ENCODE data around the gene PHF23. TPM values are rescaled to one million over a fixed set of nuclear protein-coding genes. Genes with fewer than 3 reads are reported as not detected.
A peak's percentile ranks its signal among the peaks of the same experiment; 100 is the strongest.

PHF23 gene
- total RNA-seq, 2 donors from 2014 or later, result 43.5 to 52.3 TPM

DNA sequence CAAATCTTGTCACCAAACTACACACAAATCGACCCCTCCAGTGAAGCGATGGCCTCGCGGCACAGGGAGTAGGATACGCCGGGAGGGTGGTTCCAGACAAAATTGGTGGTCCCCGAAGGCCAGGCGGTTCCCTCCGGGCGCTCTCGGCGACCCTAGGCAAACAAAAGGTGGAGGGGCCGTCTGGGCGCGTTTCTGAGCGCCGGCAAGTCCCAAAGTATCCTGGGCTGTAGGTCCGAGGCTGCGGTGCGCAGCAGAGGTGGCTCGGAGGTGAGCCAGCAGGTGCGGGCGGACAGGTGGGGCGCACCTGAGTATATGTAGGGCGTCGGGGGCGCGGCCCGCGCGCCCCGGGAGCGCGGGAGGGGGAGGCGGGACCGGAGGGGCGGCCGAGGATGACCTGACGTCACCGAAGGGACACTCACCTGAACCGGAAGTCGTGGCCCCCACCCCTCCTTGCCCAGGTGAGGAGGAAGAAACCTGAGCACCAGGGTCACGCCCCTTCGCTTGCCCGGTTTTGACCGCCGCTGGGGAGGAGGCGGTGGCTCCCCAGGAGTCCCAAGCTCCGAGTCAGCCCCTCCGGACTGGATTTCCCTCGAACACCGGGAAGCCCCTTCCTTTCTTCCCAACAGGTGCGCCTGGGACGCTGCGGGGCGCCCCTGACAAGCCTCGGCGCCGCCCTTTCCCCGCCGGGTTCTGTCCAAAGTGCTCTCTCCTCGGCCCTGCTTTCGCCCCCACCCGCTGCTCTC is 23.1 kb upstream of the PHF23 start, which contains the start of gene CLDN7:
Gene CLDN7 (minus strand): TSS at position 287 of the 743 bp plus-strand sequence. CDS start 435 bp downstream, outside the sequence.
- Mint-ChIP-seq H3K27me3 (peaks cover 17% of the 10 kb centered on the region), H3K36me3 (ENCODE audit: low read depth) (peaks cover 29% of the 10 kb centered on the region), H3K4me1 (peaks cover 10% of the 10 kb centered on the region), H3K27ac (no peak within 1 kb of the TSS), H3K9me3 (no peaks in the 10 kb centered on the region), H3K4me3 (peak within 1 kb of the TSS; percentile 77)
- no peak for ATAC-seq (replicated peaks)

DNA sequence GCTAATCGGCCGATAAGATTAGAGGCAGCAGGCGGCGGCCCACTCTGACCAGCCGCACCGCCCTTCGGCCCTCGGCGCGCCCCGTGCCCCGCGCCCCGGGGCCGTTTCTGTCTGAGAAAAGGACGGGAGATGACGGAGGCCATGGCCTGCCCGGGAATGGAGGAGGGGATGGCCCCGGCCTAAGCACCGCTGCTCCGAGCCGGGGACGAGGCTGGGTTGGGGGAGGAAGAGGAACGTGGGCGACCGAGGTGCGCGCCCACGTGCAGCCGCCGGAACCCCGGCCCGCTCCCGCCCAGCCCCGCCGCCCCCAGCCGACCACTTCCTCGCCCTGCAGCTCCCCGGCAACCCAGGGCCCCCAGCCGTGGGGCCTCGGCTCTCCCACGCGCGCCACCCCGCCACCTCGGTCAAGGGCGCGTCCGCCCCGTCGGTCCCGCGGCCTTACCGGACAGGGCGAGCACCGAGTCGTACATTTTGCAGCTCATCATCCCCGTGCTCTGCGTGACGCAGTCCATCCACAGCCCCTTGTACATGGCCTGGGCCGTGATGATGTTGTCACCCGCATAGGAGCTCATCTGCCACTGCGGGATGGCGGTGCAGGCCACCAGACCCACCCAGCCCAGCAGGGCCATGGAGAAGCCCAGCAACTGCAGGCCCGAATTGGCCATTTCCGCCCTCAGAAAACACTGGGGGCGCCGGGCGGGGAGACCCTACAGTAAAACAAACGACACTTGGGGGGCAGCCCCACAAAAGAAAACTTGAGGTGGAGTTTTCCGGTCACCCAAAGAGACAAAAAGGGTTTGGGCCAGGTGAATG is 22.3 kb upstream of the PHF23 start:
- ATAC-seq (replicated peaks), result peak; percentile 49
- no peak overlapping the region for H3K27ac Mint-ChIP-seq
- peaks cover 37% of the 10 kb centered on the region for H3K36me3 Mint-ChIP-seq (ENCODE audit: low read depth)
- peaks cover 14% of the 10 kb centered on the region for H3K27me3 Mint-ChIP-seq
- no peaks in the 10 kb centered on the region for H3K9me3 Mint-ChIP-seq
- H3K4me3 Mint-ChIP-seq, result peak overlapping the region; percentile 77
- H3K4me1 Mint-ChIP-seq, result peaks cover 10% of the 10 kb centered on the region

DNA sequence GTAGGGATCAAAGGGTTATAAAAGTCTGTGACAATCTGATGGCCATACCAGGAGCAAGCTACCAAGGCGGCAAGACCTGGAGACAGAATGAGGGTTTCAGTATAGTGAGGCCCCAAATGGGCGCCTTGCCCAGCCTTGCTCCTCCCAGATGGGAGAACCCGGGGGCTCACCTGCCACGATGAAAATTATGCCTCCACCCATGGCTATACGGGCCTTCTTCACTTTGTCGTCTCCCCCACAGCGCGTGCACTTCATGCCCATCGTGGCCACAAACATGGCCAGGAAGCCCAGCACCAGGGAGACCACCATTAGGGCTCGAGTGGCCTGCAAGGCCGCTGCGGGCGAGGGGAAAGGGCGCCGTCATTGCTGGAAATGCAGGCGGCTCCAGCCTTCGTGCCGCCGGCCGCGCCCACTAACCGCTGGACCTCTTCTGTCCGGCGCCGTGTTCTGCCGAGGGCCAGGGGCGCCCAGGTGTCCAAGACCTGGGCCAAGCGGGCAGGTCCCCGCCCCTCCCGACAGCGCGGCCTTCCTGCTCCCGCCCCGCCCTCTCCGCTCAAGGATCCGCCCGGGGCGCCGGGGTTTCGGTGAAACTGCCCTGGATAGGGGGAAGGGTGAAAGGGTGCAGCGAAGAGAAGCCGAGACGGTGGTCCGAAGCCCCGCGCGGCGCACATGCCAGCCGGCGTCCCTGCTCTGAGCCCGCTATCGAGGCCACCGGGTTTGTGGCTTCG is 21.6 kb upstream of the PHF23 start:
- peak; percentile 75 for ATAC-seq (replicated peaks)
- Mint-ChIP-seq H3K4me1 (peaks cover 10% of the 10 kb centered on the region), H3K27ac (no peak overlapping the region), H3K27me3 (peaks cover 13% of the 10 kb centered on the region), H3K9me3 (no peaks in the 10 kb centered on the region), H3K36me3 (ENCODE audit: low read depth) (peaks cover 45% of the 10 kb centered on the region), H3K4me3 (peak overlapping the region; percentile 77)

DNA sequence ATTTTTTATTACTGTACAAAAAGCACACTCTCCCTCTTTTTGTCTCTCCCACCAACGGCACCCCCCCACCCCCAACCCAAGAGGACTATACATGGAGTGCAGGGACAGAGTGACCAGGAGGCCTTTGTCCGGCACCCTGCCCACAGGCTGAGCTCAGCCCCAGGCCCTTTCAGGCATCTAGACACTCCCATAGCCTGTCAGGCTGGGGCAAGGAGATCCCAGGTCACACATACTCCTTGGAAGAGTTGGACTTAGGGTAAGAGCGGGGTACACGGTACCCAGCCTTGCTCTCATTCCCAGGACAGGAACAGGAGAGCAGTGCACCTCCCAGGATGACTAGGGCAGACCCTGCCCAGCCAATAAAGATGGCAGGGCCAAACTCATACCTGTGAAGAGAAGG is 20.9 kb upstream of the PHF23 start:
- H3K27ac Mint-ChIP-seq, result no peak overlapping the region
- peak overlapping the region; percentile 77 for H3K4me3 Mint-ChIP-seq
- no peaks in the 10 kb centered on the region for H3K9me3 Mint-ChIP-seq
- peaks cover 10% of the 10 kb centered on the region for H3K4me1 Mint-ChIP-seq
- ATAC-seq (replicated peaks), result no peak
- peaks cover 51% of the 10 kb centered on the region for H3K36me3 Mint-ChIP-seq (ENCODE audit: low read depth)
- peaks cover 13% of the 10 kb centered on the region for H3K27me3 Mint-ChIP-seq

DNA sequence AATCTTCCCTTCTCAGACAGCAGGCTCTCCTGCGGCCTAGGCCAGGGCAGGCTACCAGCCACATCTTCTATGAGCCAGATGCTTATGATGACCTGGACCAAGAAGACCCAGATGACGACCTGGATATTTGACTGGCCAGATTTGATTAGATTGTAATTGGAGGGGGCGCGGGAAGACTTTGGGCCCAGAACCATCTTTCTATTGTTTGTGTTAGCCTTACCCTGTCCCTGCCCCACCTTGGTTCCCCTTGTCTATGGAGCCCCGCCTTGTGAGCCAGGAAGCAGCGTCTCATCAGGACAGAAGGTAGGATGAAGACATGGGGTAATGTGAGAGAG is 20.3 kb upstream of the PHF23 start:
- Mint-ChIP-seq H3K4me1 (peaks cover 10% of the 10 kb centered on the region), H3K27me3 (peaks cover 13% of the 10 kb centered on the region), H3K36me3 (ENCODE audit: low read depth) (peaks cover 58% of the 10 kb centered on the region), H3K27ac (no peak overlapping the region), H3K4me3 (no peak overlapping the region), H3K9me3 (no peaks in the 10 kb centered on the region)
- ATAC-seq (replicated peaks), result no peak

DNA sequence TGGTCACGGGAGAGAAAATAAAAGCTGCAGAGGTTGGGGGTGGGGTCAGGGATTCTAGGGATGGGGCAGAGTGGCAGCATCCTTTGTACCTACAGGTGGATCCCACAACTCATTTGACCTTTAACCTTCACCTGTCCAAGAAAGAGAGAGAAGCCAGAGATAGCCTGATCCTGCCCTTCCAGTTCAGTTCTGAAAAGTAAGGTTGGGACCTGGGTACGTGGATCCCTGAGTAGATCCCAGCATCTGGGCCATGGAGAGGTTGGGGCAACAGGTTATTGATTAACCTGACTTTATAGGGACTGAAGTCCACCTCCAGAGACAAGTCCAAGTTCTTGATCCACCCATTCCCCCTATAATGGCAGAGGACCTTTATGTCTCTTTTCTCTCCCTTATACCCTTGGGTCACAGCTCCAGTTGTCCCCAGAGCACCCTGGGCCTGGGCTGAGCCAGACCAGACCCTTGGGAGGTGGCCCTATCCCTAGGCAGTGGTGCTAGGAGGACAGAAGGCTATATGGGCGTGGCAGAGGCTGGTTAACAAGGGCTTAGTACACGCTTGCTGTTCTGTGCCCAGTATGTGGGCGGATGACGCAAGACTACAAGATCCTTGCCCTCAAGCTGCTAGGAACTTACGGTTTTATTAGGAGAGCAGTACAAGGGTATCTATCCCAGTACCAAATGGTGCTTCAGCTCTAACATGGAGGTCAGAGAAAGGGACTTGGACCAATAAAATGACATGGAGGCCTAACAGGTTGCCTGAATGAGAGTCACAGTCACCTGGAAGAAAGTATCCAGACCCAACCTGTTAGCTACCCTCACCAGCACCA is 19.7 kb upstream of the PHF23 start:
- H3K36me3 Mint-ChIP-seq (ENCODE audit: low read depth), result peaks cover 63% of the 10 kb centered on the region
- no peak for ATAC-seq (replicated peaks)
- H3K4me1 Mint-ChIP-seq, result peaks cover 10% of the 10 kb centered on the region
- no peaks in the 10 kb centered on the region for H3K9me3 Mint-ChIP-seq
- H3K27me3 Mint-ChIP-seq, result peaks cover 11% of the 10 kb centered on the region
- no peak overlapping the region for H3K4me3 Mint-ChIP-seq
- no peak overlapping the region for H3K27ac Mint-ChIP-seq

DNA sequence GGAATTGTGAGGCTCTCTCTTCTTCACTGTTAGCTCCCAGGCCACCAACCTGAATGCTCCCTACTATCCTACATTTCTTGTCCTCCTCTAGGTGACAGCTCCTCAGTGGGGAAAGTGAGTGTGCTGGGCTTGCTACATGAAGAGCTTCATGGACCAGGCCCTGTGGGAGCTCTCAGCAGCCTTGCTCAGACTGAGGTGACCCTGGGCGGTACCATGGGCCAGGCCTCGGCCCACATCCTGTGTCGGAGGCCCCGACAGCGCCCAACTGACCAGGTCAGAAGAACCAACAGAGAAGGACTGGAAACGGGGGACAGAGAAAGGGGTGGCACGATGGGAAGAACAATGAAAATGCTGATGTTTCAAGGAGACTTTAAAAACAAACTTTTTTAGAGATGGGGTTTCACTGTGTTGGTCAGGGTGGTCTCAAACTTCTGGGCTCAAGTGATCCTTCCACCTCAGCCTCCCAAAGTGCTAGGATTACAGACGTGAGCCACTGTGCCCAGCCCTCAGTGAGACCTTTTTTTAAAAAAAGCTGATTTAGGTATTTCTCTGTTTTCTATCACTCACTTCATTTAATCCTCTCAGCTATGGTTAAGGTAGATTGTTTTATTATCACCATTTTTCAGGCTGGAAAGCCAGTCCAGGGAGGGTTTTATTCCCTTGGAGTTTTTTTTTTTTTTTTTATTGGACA is 17.7 kb upstream of the PHF23 start:
- H3K4me3 Mint-ChIP-seq, result no peak overlapping the region
- peaks cover 84% of the 10 kb centered on the region for H3K36me3 Mint-ChIP-seq (ENCODE audit: low read depth)
- H3K9me3 Mint-ChIP-seq, result no peaks in the 10 kb centered on the region
- peak overlapping the region; percentile 46 for H3K27ac Mint-ChIP-seq
- H3K27me3 Mint-ChIP-seq, result no peaks in the 10 kb centered on the region
- peaks cover 11% of the 10 kb centered on the region for H3K4me1 Mint-ChIP-seq
- ATAC-seq (replicated peaks), result no peak

DNA sequence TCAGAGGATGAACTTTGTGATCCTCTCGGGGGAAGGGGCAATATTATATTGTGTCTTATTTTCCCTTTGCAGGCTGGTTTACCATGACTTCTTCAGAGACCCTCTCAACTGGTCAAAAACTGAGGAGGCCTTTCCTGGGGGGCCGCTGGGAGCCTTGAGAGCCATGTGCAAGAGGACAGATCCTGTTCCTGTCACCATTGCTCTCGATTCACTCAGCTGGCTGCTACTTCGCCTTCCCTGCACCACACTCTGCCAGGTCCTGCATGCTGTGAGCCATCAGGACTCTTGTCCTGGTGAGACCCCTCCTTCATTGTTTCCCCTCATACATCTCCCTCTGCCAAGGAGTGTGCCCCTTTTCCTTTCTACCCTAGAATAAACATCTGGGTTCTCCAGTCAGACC is 15.3 kb upstream of the PHF23 start:
- H3K9me3 Mint-ChIP-seq, result no peaks in the 10 kb centered on the region
- peak overlapping the region; percentile 33 for H3K27ac Mint-ChIP-seq
- peak overlapping the region; percentile 7 for H3K4me3 Mint-ChIP-seq
- H3K27me3 Mint-ChIP-seq, result no peaks in the 10 kb centered on the region
- H3K4me1 Mint-ChIP-seq, result peaks cover 11% of the 10 kb centered on the region
- ATAC-seq (replicated peaks), result no peak
- H3K36me3 Mint-ChIP-seq (ENCODE audit: low read depth), result peaks cover 94% of the 10 kb centered on the region

DNA sequence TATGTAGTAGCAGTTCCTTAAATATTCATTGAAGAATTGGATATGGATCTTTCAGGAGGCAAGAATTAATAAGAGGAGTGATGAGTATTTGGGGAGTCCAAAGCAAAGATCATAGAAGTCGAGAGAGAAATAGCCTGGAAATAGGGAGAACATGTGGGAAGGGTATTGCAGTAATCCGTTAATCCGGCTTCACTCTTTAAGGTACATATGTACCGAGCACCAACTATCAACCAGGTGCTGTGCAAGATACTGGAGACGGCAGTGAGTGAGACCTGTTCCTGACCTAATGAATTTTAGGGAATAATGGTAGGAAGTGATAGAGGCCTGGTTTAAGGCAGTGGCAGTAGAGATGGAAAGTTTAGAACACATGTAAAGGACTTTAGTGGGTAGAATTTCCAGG is 13.8 kb upstream of the PHF23 start:
- Mint-ChIP-seq H3K36me3 (ENCODE audit: low read depth) (peaks cover 92% of the 10 kb centered on the region), H3K27ac (peak overlapping the region; percentile 100), H3K4me1 (peaks cover 16% of the 10 kb centered on the region), H3K9me3 (no peaks in the 10 kb centered on the region), H3K4me3 (peak overlapping the region; percentile 93), H3K27me3 (no peaks in the 10 kb centered on the region)
- ATAC-seq (replicated peaks), result no peak

DNA sequence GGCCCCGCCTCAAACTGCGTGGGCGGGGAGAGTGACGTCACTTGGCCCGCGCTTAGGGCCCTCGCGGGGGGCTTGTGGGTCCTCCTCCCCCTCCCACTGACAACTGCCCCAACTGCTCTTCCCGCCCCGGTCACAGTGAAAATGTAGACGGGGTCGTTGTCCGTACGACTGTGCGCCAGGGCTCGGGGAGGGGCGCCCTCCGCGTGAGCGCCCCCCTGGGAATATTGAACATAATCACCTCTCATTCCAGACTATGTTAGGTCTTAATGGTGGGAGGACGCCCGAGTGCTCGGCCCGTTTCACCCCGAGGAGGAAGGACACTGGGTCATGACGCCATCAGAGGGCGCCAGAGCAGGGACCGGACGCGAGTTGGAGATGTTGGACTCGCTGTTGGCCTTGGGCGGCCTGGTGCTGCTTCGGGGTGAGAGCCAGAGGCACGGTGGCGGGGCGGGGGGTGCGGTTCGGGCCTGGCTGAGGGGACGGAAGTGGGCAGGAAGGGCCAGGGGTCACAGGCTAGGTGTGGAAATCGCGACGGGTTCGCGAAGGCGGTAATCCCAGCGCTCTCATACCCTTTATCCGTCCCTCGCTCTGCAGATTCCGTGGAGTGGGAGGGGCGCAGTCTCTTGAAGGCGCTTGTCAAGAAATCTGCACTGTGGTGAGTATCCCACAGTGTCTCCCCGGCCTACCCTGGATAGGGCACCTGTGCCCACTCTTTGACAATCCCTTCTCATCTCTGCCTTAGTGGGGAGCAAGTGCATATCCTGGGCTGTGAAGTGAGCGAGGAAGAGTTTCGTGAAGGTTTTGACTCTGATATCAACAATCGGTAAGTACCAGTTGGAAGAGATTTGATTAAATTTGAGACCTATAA is 13.2 kb upstream of the PHF23 start, which contains the start of gene ELP5:
Gene ELP5 (plus strand): TSS at position 40 of the 868 bp plus-strand sequence. CDS start 336 bp downstream, at position 376.
- peaks cover 86% of the 10 kb centered on the region for H3K36me3 Mint-ChIP-seq (ENCODE audit: low read depth)
- H3K9me3 Mint-ChIP-seq, result no peaks in the 10 kb centered on the region
- no peaks in the 10 kb centered on the region for H3K27me3 Mint-ChIP-seq
- peak within 1 kb of the TSS; percentile 93 for H3K4me3 Mint-ChIP-seq
- peak within 1 kb of the TSS; percentile 100 for H3K27ac Mint-ChIP-seq
- H3K4me1 Mint-ChIP-seq, result peaks cover 16% of the 10 kb centered on the region
- peak; percentile 69 for ATAC-seq (replicated peaks)

DNA sequence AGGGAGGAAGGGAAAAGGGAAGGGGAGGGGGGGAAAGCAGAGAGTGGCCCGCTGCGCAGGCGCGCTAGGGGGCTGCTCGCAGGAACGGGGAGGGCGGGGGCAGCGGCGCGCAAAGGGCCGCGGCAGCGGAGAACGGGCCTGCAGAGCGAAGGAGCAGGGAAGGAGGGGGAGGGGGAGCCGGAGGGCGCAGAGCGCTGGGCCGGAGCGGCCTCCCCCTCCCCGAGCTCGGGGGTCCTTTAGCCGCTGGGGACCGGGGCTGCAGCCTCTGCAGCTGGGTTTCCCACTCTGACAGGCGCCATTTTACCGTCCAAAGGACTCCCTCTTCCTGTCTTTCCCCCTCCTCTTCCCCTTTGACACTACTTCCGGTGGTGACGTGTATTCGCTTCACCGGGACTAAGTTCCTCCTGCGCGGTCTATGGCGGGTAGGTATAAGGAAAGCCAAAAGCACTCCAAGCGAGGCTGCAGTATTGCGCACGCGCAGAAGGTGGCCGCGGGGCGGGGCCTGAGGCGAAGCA is 12.5 kb upstream of the PHF23 start, which contains the start of gene CTDNEP1:
Gene CTDNEP1 (minus strand): TSS at position 74 of the 515 bp plus-strand sequence. CDS start 438 bp downstream, outside the sequence.
- Mint-ChIP-seq H3K36me3 (ENCODE audit: low read depth) (peaks cover 84% of the 10 kb centered on the region), H3K27ac (peak within 1 kb of the TSS; percentile 100), H3K9me3 (no peaks in the 10 kb centered on the region), H3K27me3 (no peaks in the 10 kb centered on the region), H3K4me1 (peaks cover 16% of the 10 kb centered on the region), H3K4me3 (peak within 1 kb of the TSS; percentile 93)
- ATAC-seq (replicated peaks), result peak; percentile 97

All from activated T-helper 17 cell treated with anti-CD3 and anti-CD28 coated beads, Interleukin-2, amount 50 U/mL, for 72 hours (primary cell).